K562 (cell line): ENCODE data around the gene MYADML2. TPM values are rescaled to one million over a fixed set of nuclear protein-coding genes. Genes with fewer than 3 reads are reported as not detected.

Experiments used
- ATAC-seq: fragments of 200-7000 bp; cut with Tn5 transposase; 3 replicates; pipeline ENCODE4 v1.9.1; 2020; ENCODE audit warnings: moderate library complexity
- BruUV-seq: library from RNA; stranded (reverse); fragments of 400-500 nt; replicated peaks from 2 replicates; lab custom pipeline; 2021; lab: Mats Ljungman, UMichigan
- CTCF ChIA-PET: fragments of 300-600 bp; formaldehyde crosslinking; extraction: SDS; loops from one replicate; lab custom pipeline; 2021; ENCODE audit warnings: low intra/inter-chr PET ratio; lab: Yijun Ruan, JAX
- POLR2A ChIA-PET: fragments of 300-600, 350-650 bp; sonication (Branson Sonifier 250); formaldehyde crosslinking; extraction: SDS; loops from one replicate; lab custom pipeline; 2021; ENCODE audit warnings: antibody characterized with exemption, inconsistent platforms; lab: Yijun Ruan, JAX
- DNase-seq, 4 experiments: peaks; one replicate each; pipeline versions ENCODE4 v3.0.0 to v3.0.0-alpha.2; 2011 to 2018; ENCODE audit warnings: low spot score in 3 of 4, mixed read lengths in 3 of 4; ENCODE audit errors: extremely low read depth in 1 of 4
- FAIRE-seq: peaks from 2 replicates; lab custom pipeline; 2011; peaks lifted over from hg19 to GRCh38; lab: Jason Lieb, UNC
- H2AFZ ChIP-seq: 2 replicates; pipeline ENCODE4 v1.6.0; 2011; ENCODE audit warnings: low read depth, low read length, control low read depth, inconsistent platforms
- H3K27ac ChIP-seq: fragments of 200-600 bp; 3 replicates; pipeline ENCODE4 v1.8.0; 2011; ENCODE audit warnings: low read depth, mild to moderate bottlenecking, control low read depth, inconsistent platforms, low read length, moderate library complexity, mixed read lengths; ENCODE audit errors: extremely low read depth
- H3K27me3 ChIP-seq, 2 experiments: fragments of 300-600 bp in 1 of 2; 2 replicates in 1 of 2; 3 replicates in 1 of 2; pipeline versions ENCODE4 v1.6.0 to v1.8.0; 2011; ENCODE audit warnings: inconsistent platforms in 2 of 2, low read length in 2 of 2, mild to moderate bottlenecking in 1 of 2, mixed read lengths in 1 of 2, moderate library complexity in 1 of 2; ENCODE audit not compliant: control insufficient read depth in 2 of 2, insufficient read depth in 2 of 2
- H3K36me3 ChIP-seq: fragments of 300-600 bp; 3 replicates; pipeline ENCODE4 v1.8.0; 2011; ENCODE audit warnings: mild to moderate bottlenecking, low read length, inconsistent platforms; ENCODE audit not compliant: control insufficient read depth, insufficient read depth
- H3K4me1 ChIP-seq, 2 experiments: fragments of 200-600 bp in 1 of 2; replicated peaks in 1 of 2; 2 replicates in 1 of 2; 3 replicates in 1 of 2; pipeline versions ENCODE4 v1.5.1 to v1.8.0; 2011; ENCODE audit warnings: inconsistent platforms in 2 of 2, low read length in 2 of 2, mild to moderate bottlenecking in 1 of 2, mixed read lengths in 1 of 2, moderate library complexity in 1 of 2; ENCODE audit not compliant: control insufficient read depth in 2 of 2, insufficient read depth in 2 of 2
- H3K4me2 ChIP-seq: 2 replicates; pipeline ENCODE4 v1.6.1; 2011; ENCODE audit warnings: low read length, control low read depth, inconsistent platforms, mixed read lengths; ENCODE audit not compliant: insufficient read depth
- H3K4me3 ChIP-seq: fragments of 200-600 bp; sonication (generic), shearing (Covaris generic); 2 replicates; pipeline ENCODE4 v1.5.1; 2016; ENCODE audit warnings: control low read depth, inconsistent platforms
- H3K79me2 ChIP-seq: fragments of 200-600 bp; 3 replicates; pipeline ENCODE4 v1.8.0; 2011; ENCODE audit warnings: low read length, inconsistent platforms; ENCODE audit not compliant: control insufficient read depth, insufficient read depth
- H3K9ac ChIP-seq, 2 experiments: 2 replicates each; pipeline versions ENCODE4 v1.6.0 to v1.6.1; 2011; ENCODE audit warnings: low read depth in 2 of 2, low read length in 2 of 2, control low read depth in 1 of 2, inconsistent platforms in 1 of 2, mild to moderate bottlenecking in 1 of 2, mixed read lengths in 1 of 2; ENCODE audit not compliant: insufficient read depth in 1 of 2
- H3K9me1 ChIP-seq: one replicate; pipeline ENCODE4 v1.6.0; 2011; ENCODE audit warnings: inconsistent platforms, mild to moderate bottlenecking, low read length, moderate library complexity; ENCODE audit not compliant: control insufficient read depth, insufficient read depth
- H3K9me3 ChIP-seq: replicated peaks from 2 replicates; pipeline ENCODE4 v1.5.1; 2011; ENCODE audit warnings: low read depth, low read length, inconsistent platforms; ENCODE audit not compliant: control insufficient read depth, insufficient read depth
- H4K20me1 ChIP-seq: replicated peaks from 2 replicates; pipeline ENCODE4 v1.6.1; 2011; ENCODE audit warnings: low read length, inconsistent platforms, mixed read lengths; ENCODE audit not compliant: control insufficient read depth, insufficient read depth
- CCAR2 ChIP-seq: fragments of 200-400 bp; formaldehyde crosslinking; IDR thresholded peaks from 2 replicates; pipeline ENCODE4 v1.6.1; 2017; ENCODE audit warnings: mild to moderate bottlenecking, low read depth, low read length
- IRF2 ChIP-seq: sonication (generic); formaldehyde crosslinking; IDR thresholded peaks from 2 replicates; pipeline ENCODE4 v1.8.1; 2022; ENCODE audit warnings: mild to moderate bottlenecking, missing genetic modification reagents
- KDM5B ChIP-seq: fragments of 200-600 bp; sonication (generic); IDR thresholded peaks from 2 replicates; pipeline ENCODE4 v1.6.1; 2012; ENCODE audit warnings: low read depth, mild to moderate bottlenecking, moderate library complexity, low read length, control low read depth, inconsistent platforms; ENCODE audit not compliant: insufficient replicate concordance
- KLF16 ChIP-seq: IDR thresholded peaks from 2 replicates; pipeline ENCODE4 v1.6.1; 2016; ENCODE audit warnings: antibody characterized with exemption
- POLR2G ChIP-seq: fragments of 200-400 bp; formaldehyde crosslinking; IDR thresholded peaks from 2 replicates; pipeline ENCODE4 v1.6.1; 2017; ENCODE audit warnings: low read depth, mild to moderate bottlenecking, antibody characterized with exemption, low read length, moderate library complexity
- RBFOX2 ChIP-seq: fragments of 200-400 bp; formaldehyde crosslinking; IDR thresholded peaks from 2 replicates; pipeline ENCODE4 v1.6.1; 2017; ENCODE audit warnings: low read depth, mild to moderate bottlenecking, low read length, moderate library complexity
- RBM22 ChIP-seq: fragments of 200-400 bp; formaldehyde crosslinking; IDR thresholded peaks from 2 replicates; pipeline ENCODE4 v1.6.1; 2018; ENCODE audit warnings: low read length, low read depth; ENCODE audit not compliant: poor library complexity, severe bottlenecking
- WGBS: fragments of 100-300 bp; shearing (Covaris generic); methylation state at CpG from one replicate; pipeline ENCODE4 v1.1.6; 2016; ENCODE audit warnings: low coverage, mixed read lengths; ENCODE audit not compliant: insufficient coverage; ENCODE audit errors: missing lambda C conversion rate; 5-methylcytosine and 5-hydroxymethylcytosine counted together
- in situ Hi-C: fragments of 300-500 bp; cut with MboI; formaldehyde crosslinking; loops from 4 replicates; pipeline ENCODE4 v1.15.0; 2018; ENCODE audit warnings: inconsistent platforms, mixed read lengths
- intact Hi-C: fragments of 100-400 bp; cut with micrococcal nuclease; formaldehyde crosslinking; loops from 2 replicates; pipeline ENCODE4 v1.14.2; 2022
- polyA plus RNA-seq, 8 experiments: library from polyadenylated mRNA; depleted of rRNA in 4 of 8; stranded (reverse) in 5 of 8; unstranded in 3 of 8; fragments of >200 nt; fragmentation: Nextera tagmentation in 2 of 8; fragmentation: Illumina TruSeq in 1 of 8; extraction: Ambion mirVana in 2 of 8; extraction: Trizol in 1 of 8; gene quantifications; 2 replicates each; pipeline versions ENCODE4 v1.2.1 to v1.2.3, GENCODE V29; 2011 to 2014; ENCODE audit warnings: inconsistent platforms in 1 of 8, missing spikeins in 1 of 8
- total RNA-seq, 7 experiments: library from RNA; depleted of rRNA in 6 of 7; stranded (reverse); fragments of >200 nt in 6 of 7; fragmentation: Illumina TruSeq in 2 of 7; extraction: Trizol in 2 of 7; gene quantifications; 2 replicates each; pipeline versions ENCODE4 v1.2.1 to v1.2.3, GENCODE V29; 2011 to 2021; ENCODE audit warnings: low replicate concordance in 1 of 7
- TF ChIP-seq, protein P1 (sequence below): sonication (generic); formaldehyde crosslinking; IDR thresholded peaks from 2 replicates; pipeline ENCODE4 v1.8.0; 2022; ENCODE audit warnings: missing genetic modification reagents, mild to moderate bottlenecking, moderate library complexity, borderline replicate concordance

Gene MYADML2
- total and polyA plus RNA-seq, 9 of the 15 experiments (the other 6 are each of a cell fraction or from before 2014, with no cell fraction given), result not detected

DNA sequence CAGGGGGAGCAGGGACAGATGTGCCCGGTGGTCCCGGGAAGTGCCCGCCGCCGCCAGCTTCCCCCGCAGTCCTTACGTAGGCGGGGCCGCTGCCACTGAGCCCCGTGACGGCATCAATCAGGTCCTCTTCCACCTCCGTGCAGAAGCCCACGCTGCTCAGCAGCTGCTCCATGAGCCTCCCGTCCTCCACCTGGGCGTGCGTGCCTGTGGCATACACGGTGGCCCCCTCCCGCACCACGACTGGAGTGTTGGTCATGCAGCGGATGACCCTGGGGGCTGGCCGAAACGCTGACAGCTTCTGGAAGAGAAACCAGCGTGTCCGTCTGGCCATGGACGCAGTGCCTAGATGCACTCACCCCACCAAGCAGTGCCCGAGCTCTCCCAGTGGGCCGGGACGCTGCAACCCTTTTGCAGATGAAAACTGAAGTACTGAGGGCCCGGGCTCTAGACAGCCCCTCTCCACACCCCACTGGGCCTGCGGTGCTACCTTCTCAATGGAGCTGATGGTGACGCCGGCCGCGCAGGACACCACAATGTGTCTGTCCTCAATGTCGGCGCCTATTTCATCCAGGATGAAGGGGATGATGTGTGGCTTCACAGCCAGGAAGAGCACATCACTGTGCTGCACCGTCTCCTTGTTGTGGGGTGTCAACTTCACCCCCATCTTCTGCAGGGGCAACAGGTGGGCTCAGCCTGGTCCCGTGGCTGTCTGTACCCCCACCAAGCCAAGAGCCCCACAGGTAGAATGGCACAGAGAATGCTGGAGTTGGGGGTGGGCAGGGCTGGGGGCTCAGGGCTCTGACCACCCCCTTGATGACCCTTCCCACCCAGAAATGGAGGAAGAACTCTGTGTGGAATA, 12.0 kb downstream of the MYADML2 start:
- H3K9me1 ChIP-seq, result peaks cover 13% of the 10 kb centered on the region
- WGBS, result 92% methylated on average over 36 of the region's 38 CpGs
- POLR2A ChIA-PET, result interaction anchor here (0.5 to 1.6 kb wide), 6 partner anchors 9 to 680 kb away, joined by 3 to 6 read pairs (median 4); no protein-coding TSS in a partner anchor
- DNase-seq (no peak), ATAC-seq (no peak), FAIRE-seq (no peak)
- H3K9me3 ChIP-seq, result no peaks in the 10 kb centered on the region
- BruUV-seq, result no TSS peak
- intact Hi-C loops, result no loop called here
- no peak overlapping the region; the same call in 2 of the 3 replicates for H3K27ac ChIP-seq
- in situ Hi-C loops, result no loop called here
- H3K4me2 ChIP-seq, result peak overlapping the region; percentile 84
- H3K79me2 ChIP-seq, result peaks cover 24% of the 10 kb centered on the region
- CTCF ChIA-PET, result no interaction called here
- TF ChIP-seq, protein P1, sequence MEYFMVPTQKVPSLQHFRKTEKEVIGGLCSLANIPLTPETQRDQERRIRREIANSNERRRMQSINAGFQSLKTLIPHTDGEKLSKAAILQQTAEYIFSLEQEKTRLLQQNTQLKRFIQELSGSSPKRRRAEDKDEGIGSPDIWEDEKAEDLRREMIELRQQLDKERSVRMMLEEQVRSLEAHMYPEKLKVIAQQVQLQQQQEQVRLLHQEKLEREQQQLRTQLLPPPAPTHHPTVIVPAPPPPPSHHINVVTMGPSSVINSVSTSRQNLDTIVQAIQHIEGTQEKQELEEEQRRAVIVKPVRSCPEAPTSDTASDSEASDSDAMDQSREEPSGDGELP (CRISPR knock-in tag), result 0 out of 2 replicates have a peak, but pooled peaks have one; percentile 17
- TF ChIP-seq POLR2G, result peak; percentile 62
- TF ChIP-seq RBFOX2, result peak; percentile 40
- TF ChIP-seq KLF16, result no peak
- no peak for TF ChIP-seq CCAR2
- TF ChIP-seq IRF2 (CRISPR knock-in tag), result 0 out of 2 replicates have a peak, but pooled peaks have one; percentile 27
- peak; percentile 20 for TF ChIP-seq RBM22
- peak; percentile 39 for TF ChIP-seq KDM5B
- H3K4me3 ChIP-seq, result peak overlapping the region; percentile 96
- peaks cover 30 to 96% of the 10 kb centered on the region in 2 experiments for H3K4me1 ChIP-seq
- peaks cover 36% of the 10 kb centered on the region; the same call in 2 of the 3 replicates for H3K36me3 ChIP-seq
- peak overlapping the region; percentile 89 to 99; a peak in 3 of 4 replicates for H3K9ac ChIP-seq
- H3K27me3 ChIP-seq, result no peaks in the 10 kb centered on the region
- peaks cover 7% of the 10 kb centered on the region for H4K20me1 ChIP-seq
- no peak overlapping the region for H2AFZ ChIP-seq
